Activated CD4-positive, alpha-beta T cell treated with anti-CD3 and anti-CD28 coated beads, Interleukin-2, amount 50 U/mL, for 24 hours (primary cell): ENCODE results near the gene GPR107.

ENCODE experiments used
- DNase-seq, 2 donors: peaks; one replicate each; pipeline ENCODE4 v3.0.0-alpha.2; 2020; ENCODE audit warnings: low read depth in 1 of 2, low spot score in 1 of 2

Gene GPR107

GRCh38 chr9:130107234-130107861, 53.6 kb downstream of the GPR107 start:
- peak; percentile 70 to 83 for DNase-seq

GRCh38 chr9:130107955-130108354, 54.2 kb downstream of the GPR107 start:
- no peak for DNase-seq

- DNase-seq, result no peak
Observed at GRCh38 chr9:130110166-130110565, 56.5 kb downstream of the GPR107 start.

- DNase-seq, result no peak
Observed at GRCh38 chr9:130110596-130111021, 56.9 kb downstream of the GPR107 start.

- no peak for DNase-seq
Observed at GRCh38 chr9:130111786-130112537, 58.3 kb downstream of the GPR107 start.

GRCh38 chr9:130112538-130113151, 58.9 kb downstream of the GPR107 start:
- DNase-seq, result no peak

- DNase-seq, result no peak
Observed at GRCh38 chr9:130114741-130115140, 61.0 kb downstream of the GPR107 start.

GRCh38 chr9:130116346-130116745, 62.6 kb downstream of the GPR107 start:
- no peak for DNase-seq

GRCh38 chr9:130117376-130117775, 63.7 kb downstream of the GPR107 start:
- DNase-seq, result no peak

- DNase-seq, result no peak
Observed at GRCh38 chr9:130117816-130118632, 64.3 kb downstream of the GPR107 start.

GRCh38 chr9:130118841-130119518, 65.3 kb downstream of the GPR107 start:
- no peak for DNase-seq

GRCh38 chr9:130119519-130120298, 66.0 kb downstream of the GPR107 start:
- DNase-seq, result no peak

- DNase-seq, result no peak
Observed at GRCh38 chr9:130120299-130120587, 66.5 kb downstream of the GPR107 start.

- no peak for DNase-seq
Observed at GRCh38 chr9:130120832-130121231, 67.1 kb downstream of the GPR107 start.

GRCh38 chr9:130122456-130122855, 68.8 kb downstream of the GPR107 start:
- DNase-seq, result no peak

- DNase-seq, result no peak
Observed at GRCh38 chr9:130124085-130124860, 70.6 kb downstream of the GPR107 start.

- DNase-seq, result no peak
Observed at GRCh38 chr9:130126721-130127433, 73.2 kb downstream of the GPR107 start.

- DNase-seq, result peak; percentile 37 to 60
Observed at GRCh38 chr9:130128251-130128650, 74.5 kb downstream of the GPR107 start.
